A549 (cell line): ENCODE measurements around the gene IL33.

Experiments used
- EP300 ChIP-seq, 2 experiments: fragments of >200 bp; sonication (Bioruptor Twin); formaldehyde crosslinking; IDR thresholded peaks; 2 replicates in 1 of 2; 3 replicates in 1 of 2; pipeline ENCODE4 v1.6.1; 2016 to 2017
- RAD21 ChIP-seq, 2 experiments: fragments of >200 bp in 1 of 2; sonication (Bioruptor Twin) in 1 of 2; formaldehyde crosslinking in 1 of 2; IDR thresholded peaks in 1 of 2; conservative IDR thresholded peaks in 1 of 2; 2 replicates in 1 of 2; 3 replicates in 1 of 2; pipeline ENCODE4 v1.6.1; 2012 to 2018; ENCODE audit warnings: inconsistent platforms in 1 of 2

- TF ChIP-seq EP300 (IDR thresholded peaks at IDR 0.05) (no peak), RAD21 (conservative IDR thresholded peaks at IDR 0.05 in 1 of 2, IDR thresholded peaks at IDR 0.05 in 1 of 2) (no peak)
These were observed 19.8 kb upstream of the IL33 start for GRCh38 chr9:6195714-6196360.
